ENCODE measurements around the gene ABI3BP.

The ABI3BP gene

GRCh38 chr3:100831629-100832028 lies 161.6 kb downstream of the ABI3BP start:
- DNase-seq (ENCODE audit: low read depth): no peak

GRCh38 chr3:100830931-100831330 lies 162.3 kb downstream of the ABI3BP start:
- DNase-seq (ENCODE audit: low read depth): no peak

- no peak for DNase-seq (ENCODE audit: low read depth)
Measured at GRCh38 chr3:100825574-100825973, 167.6 kb downstream of the ABI3BP start.

GRCh38 chr3:100815583-100815982 lies 177.6 kb downstream of the ABI3BP start:
- DNase-seq (ENCODE audit: low read depth): no peak

- DNase-seq (ENCODE audit: low read depth): no peak
Measured at GRCh38 chr3:100813828-100814227, 179.4 kb downstream of the ABI3BP start.

- DNase-seq (ENCODE audit: low read depth): no peak
Measured at GRCh38 chr3:100811779-100812507, 181.3 kb downstream of the ABI3BP start.

GRCh38 chr3:100810671-100811070 lies 182.6 kb downstream of the ABI3BP start:
- DNase-seq (ENCODE audit: low read depth): no peak

GRCh38 chr3:100804631-100805030 lies 188.6 kb downstream of the ABI3BP start:
- no peak for DNase-seq (ENCODE audit: low read depth)

- no peak for DNase-seq (ENCODE audit: low read depth)
Measured at GRCh38 chr3:100803711-100804110, 189.5 kb downstream of the ABI3BP start.

GRCh38 chr3:100802126-100802525 lies 191.1 kb downstream of the ABI3BP start:
- DNase-seq (ENCODE audit: low read depth): no peak

- DNase-seq (ENCODE audit: low read depth): no peak
Measured at GRCh38 chr3:100798012-100798411, 195.2 kb downstream of the ABI3BP start.

- no peak for DNase-seq (ENCODE audit: low read depth)
Measured at GRCh38 chr3:100796556-100796955, 196.7 kb downstream of the ABI3BP start.

GRCh38 chr3:100789579-100789978 lies 203.6 kb downstream of the ABI3BP start:
- no peak for DNase-seq (ENCODE audit: low read depth)

GRCh38 chr3:100783619-100784018 lies 209.6 kb downstream of the ABI3BP start:
- no peak for DNase-seq (ENCODE audit: low read depth)

- no peak for DNase-seq (ENCODE audit: low read depth)
Measured at GRCh38 chr3:100782906-100783305, 210.3 kb downstream of the ABI3BP start.

- DNase-seq (ENCODE audit: low read depth): no peak
Measured at GRCh38 chr3:100782348-100782747, 210.9 kb downstream of the ABI3BP start.

GRCh38 chr3:100781301-100781700 lies 211.9 kb downstream of the ABI3BP start:
- no peak for DNase-seq (ENCODE audit: low read depth)

- no peak for DNase-seq (ENCODE audit: low read depth)
Measured at GRCh38 chr3:100780071-100780622, 213.1 kb downstream of the ABI3BP start.

- DNase-seq (ENCODE audit: low read depth): no peak
Measured at GRCh38 chr3:100779480-100779879, 213.7 kb downstream of the ABI3BP start.

GRCh38 chr3:100777271-100777670 lies 215.9 kb downstream of the ABI3BP start:
- no peak for DNase-seq (ENCODE audit: low read depth)

GRCh38 chr3:100776746-100777145 lies 216.5 kb downstream of the ABI3BP start:
- no peak for DNase-seq (ENCODE audit: low read depth)

GRCh38 chr3:100776097-100776729 lies 217.0 kb downstream of the ABI3BP start:
- DNase-seq (ENCODE audit: low read depth): no peak

GRCh38 chr3:100775669-100776068 lies 217.6 kb downstream of the ABI3BP start:
- no peak for DNase-seq (ENCODE audit: low read depth)

- no peak for DNase-seq (ENCODE audit: low read depth)
Measured at GRCh38 chr3:100775226-100775625, 218.0 kb downstream of the ABI3BP start.
